HG03045 (cell line): ENCODE measurements around the gene FLOT1.
A peak's percentile ranks its signal among the peaks of the same experiment; 100 is the strongest.

Experiments used
- ATAC-seq: cut with Tn5 transposase; IDR thresholded peaks from one replicate; pipeline ENCODE4 v1.9.1; 2021; ENCODE audit warnings: mild to moderate bottlenecking, moderate library complexity; ENCODE audit not compliant: unreplicated experiment

The FLOT1 gene, protein sequence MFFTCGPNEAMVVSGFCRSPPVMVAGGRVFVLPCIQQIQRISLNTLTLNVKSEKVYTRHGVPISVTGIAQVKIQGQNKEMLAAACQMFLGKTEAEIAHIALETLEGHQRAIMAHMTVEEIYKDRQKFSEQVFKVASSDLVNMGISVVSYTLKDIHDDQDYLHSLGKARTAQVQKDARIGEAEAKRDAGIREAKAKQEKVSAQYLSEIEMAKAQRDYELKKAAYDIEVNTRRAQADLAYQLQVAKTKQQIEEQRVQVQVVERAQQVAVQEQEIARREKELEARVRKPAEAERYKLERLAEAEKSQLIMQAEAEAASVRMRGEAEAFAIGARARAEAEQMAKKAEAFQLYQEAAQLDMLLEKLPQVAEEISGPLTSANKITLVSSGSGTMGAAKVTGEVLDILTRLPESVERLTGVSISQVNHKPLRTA

DNA sequence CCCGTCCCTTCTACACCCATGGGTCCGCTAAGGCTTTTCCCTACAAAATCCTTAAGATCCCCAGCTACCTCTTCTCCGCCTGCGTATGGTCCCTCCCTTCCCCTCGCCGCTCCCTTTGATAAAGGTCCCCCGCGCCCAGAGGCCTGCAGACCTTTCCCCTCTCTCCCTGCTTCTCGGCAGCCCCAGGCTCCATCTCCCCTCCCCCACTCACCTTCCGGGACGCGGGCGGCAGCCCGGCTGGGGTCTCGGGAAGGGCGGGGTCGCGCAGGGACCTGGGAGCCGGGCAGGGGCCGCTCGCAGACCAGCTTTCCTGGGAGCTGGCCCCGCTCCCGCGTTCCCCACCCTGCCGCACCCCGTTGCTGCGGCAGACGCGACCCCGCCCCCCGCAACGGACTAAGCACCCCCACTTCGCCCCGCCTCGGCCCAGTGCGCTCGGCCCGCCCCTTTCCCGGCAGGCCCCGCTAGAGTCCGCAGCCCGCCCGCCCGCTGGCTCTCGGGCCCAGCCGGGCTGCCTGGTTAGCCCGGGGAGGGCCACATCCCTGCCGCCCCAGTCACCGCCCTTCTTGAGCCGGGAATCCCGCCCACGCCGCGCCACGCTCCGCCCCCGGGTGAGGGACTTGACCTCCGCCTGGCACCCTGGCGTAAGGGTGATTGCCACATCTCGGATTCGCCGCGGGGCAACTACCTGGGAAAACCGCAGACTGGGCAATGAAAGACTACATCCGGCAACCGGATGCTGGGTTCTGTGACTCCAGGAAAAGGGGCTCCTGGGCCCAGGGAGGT lies at the start of gene FLOT1:
Gene FLOT1 (minus strand): TSS at position 372 of the 783 bp plus-strand sequence. CDS start 498 bp downstream, outside the sequence.
- peak; percentile 71 for ATAC-seq

DNA sequence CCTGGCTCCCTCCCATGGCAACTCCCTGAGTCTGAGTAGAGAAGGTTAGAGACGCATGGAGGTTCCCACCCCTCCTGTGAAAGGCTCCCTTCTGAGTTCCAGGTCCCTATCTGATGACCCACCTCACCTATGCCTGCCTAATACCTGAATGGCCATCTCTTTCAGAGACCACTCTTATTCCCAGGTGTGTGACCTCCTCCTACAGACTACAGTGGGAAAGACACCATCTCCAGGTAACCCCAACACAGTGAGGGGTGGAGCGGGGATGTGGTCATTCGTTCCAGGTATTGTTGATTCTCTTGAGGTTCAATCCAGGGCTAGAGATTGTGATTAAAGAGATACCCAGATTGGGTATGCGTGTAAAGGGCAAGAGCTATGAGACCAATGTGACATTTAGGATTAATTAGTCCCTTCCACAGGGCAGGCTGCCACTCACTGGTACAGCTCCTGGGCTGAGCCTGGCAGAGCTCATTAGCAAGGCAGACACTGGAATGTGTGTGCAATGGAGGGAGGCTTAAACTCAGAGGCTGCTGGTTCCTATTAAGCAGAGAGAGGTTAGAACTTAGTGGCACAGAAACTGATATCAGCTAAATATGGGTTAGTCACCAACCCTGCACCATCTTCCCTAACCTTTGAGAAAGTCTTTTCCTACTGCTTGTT lies 48.4 kb upstream of the FLOT1 start:
- no peak for ATAC-seq

DNA sequence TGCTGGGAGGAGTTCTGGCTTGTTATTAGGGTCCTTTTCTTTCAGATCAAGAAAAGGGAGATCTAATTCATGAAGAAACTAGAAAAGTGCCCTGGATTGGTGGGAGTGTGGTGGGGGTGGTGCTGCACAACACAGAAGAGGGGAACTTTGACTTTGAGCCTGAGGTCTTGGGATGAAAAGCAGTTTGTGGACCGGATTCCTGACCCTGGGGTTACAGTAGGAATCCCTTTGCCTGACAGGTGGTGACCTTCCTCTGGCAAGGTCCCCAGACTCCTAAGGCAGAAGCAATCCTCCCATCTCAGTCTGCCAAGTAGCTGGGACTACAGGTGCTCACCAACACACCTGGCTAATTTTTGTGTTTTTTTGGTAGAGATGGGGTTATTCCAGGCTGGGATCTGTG lies 47.1 kb upstream of the FLOT1 start:
- ATAC-seq = no peak

DNA sequence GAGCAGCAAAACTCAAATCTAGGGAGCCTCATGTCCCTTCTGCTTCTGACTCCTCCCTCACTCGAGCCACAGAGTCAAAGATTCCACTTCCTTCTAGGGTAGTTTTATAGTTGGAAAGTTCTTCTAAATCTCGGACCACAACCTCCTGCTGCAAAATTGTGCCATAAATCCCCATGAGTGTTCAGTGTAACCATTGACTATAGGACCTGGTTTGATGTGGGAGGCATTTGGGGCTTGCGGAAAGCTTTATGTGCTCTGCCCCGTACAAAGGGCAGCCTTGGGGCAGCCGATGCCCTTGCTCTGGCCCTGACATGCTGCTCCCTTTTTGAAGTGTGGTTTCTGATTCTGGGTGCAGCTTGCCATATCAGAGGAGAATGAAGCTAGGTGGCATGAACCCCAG lies 45.5 kb upstream of the FLOT1 start:
- ATAC-seq = no peak

DNA sequence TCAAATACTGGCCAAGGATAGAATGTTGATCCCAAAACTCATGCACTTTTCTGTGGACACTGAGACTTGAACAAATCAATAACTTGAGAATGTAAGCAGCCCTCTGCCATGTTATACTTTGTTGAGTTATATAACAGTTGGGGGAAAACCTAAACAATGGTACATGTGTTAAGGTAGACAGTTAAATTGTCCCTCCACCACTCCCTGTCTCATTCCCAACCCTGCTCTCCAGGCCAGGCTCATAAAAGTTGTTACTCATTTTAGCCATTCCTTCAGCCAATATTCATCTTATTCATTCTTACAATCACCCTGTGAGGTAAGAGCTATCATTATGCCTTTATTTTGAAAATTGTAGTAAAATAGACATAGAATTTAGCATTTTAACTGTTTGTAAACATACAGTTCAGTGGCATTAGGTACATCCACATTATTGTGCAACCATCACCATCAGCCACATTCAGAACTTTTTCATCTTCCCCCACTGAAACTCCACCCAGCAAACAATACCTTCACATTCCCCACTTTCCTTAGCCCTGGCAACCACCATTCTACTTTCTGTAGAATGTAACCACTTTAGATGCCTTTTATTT lies 40.0 kb upstream of the FLOT1 start:
- no peak for ATAC-seq

DNA sequence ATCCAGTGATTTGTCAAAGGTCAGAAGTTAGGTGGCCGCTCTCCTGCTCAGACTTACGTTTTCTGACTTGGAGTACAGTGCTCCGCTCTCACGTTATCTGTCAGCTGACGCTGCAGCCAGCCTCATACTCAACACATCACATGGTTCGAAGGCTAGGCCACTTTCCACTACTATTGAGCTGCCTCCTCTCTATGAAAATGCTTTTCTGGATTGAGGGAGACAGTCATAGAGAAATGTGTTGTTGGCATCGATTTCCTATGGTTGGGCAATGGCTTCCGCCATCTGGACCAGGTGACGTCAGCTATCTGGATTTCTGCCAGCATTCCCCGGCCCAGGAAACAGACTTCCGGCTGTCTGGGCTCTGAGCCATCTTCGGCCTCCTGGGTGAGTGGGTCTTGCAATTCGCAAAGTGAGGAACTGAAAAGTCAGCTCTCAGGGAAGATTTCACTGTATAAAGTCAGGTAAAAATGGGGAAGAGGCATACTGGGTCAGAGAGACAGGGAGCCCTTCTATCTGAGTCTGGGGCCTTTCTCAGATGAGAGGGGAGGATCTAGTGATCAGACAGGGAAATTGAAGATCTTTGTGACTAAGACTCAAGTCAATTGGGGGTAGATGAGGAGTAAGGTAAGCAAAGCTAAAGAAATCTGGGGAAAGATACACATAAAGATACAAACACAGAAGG lies 39.4 kb upstream of the FLOT1 start:
- ATAC-seq = no peak

DNA sequence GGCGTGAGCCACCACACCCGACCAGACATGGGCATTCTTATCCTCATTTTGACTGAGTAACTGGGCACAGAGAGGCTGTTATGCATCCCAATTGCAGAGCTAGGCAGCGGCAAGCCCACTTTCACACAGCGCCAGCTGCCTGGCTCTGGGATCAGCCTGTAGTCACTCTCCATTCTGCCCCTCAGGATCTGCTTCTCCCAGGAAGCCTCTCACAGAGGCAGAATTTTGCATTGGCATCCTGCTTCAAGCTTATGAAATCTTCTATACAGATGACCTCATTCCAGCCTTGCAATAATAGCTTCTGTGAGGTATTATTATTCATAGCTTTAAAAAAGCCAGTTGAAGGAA lies 38.9 kb upstream of the FLOT1 start:
- no peak for ATAC-seq

DNA sequence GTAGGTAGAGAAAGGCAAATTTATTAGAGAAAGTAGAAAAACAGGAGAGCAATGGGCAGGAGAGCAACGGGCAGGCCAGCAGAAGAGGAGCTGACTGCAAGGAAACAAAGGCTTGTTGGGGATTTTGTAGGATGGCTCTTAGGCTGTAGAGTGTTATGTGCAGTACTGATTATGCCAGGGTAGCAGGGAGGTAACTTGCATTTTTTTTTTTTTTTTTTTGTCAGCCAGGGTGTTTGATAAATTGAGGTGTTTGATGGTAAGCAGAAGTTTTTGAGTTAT lies 38.1 kb upstream of the FLOT1 start:
- ATAC-seq = no peak

DNA sequence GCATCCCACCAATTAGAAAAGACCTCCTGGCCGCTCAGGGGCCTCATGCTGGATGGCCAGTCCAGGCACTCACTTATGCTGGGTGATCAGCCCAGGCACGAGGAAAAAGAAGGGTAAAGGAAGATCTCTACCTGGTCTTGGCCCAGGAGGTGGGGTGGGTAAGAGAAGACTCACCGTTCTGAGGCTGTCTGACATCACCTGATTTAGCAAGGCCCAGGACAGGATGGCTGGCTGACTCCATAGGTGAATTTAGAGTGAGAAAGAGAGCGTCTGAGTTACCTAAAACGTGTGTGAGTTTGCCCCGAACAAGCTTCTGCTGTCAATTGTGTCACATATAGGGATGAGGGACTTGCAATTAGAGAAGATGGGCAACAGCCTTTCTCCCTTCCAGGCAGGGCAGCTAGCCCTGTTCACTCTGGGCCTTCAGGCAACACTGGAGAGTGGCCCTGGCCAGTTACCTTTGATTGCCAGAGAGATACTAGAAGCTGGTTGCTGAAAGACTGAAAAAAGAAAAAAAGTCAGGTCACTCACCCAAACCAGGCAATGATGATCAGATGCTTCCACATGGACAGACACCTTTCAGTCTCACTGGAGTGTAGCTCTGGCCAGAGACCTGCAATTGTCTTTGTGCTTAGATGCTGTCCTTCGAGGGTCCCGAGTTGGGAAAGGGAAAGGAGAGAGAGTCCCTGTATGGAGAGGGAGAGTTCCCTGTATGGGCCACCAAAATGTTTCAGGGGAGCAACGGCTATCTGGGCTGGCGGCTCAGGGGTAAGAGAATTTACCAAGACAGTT lies 37.6 kb upstream of the FLOT1 start:
- no peak for ATAC-seq

DNA sequence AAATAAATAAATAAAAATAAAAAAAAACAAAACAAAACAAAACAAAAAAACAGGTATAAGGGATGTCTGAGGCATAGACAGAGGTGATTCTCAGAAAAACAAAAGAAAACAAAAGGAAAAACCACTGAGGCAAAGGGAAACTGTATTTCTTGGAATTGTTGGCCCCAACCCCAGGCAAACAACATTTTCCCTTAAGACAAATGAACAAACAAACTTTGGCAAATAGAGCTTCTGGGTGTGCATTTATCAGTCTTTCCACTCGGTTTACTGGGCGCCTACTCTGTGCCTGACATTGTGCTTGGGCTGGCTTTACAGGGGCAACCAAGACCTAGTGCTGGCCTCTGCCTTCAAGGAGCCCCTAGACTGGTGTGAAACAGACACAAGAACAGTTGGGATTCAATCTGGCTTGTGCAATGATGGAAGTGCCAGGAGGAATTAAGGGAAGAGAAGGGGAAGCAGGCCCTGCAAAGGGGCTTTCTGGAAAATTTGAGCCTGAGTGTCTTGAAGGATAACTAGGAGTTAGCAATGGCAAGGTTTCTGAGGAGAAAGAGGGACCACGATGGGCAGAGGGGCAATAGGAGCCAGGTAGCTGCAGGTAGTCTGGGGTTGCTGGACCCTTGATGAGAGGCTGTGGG lies 35.6 kb upstream of the FLOT1 start:
- ATAC-seq = no peak

DNA sequence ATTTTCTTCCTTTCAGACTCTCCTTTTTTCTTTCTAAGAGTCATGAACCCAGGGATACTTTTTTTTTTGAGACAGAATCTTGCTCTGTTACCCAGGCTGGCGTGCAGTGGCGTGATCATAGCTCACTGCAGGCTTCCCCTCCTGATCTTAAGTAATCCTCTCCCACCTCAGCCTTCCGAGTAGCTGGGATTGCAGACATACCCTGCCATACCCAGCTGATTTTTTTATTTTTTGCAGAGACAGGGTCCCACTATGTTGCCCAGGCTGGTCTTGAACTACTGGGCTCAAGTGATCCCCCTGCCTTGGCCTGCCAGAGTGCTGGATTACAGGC lies 34.6 kb upstream of the FLOT1 start:
- ATAC-seq = no peak

DNA sequence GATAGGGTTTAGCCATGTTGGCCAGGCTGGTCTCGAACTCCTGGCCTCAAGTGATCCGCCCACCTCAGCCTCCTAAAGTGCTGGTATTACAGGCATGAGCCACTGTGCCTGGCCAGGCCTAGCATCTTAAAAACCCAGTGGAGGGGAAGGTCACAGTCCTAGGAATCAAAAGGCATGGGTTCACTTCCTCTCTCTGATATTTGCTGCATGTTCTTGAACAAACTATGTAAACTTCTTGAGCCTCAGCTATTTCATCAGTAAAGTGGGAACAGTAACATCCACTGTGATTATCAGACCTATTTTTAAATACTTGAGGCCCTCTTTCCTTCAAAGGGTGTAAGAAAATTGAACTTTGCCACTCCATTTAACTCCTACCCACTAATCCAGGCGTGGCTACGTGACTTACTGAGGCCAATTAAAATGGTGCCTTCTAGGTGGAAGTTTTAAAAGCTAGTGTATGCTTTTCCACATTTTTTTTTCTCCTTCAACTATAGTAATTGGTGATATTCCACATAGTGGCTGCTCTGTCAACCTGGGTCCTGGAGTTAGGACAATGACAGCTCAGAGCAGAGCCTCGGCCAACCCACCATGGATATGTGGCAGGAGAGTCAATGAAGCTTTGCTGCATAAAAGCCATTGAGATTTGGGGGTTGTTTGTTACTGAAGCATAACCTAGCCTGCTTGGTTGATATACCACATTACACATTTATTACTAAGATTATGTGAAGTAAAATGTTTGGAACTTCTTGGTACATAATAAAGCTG lies 34.1 kb upstream of the FLOT1 start:
- ATAC-seq = no peak

DNA sequence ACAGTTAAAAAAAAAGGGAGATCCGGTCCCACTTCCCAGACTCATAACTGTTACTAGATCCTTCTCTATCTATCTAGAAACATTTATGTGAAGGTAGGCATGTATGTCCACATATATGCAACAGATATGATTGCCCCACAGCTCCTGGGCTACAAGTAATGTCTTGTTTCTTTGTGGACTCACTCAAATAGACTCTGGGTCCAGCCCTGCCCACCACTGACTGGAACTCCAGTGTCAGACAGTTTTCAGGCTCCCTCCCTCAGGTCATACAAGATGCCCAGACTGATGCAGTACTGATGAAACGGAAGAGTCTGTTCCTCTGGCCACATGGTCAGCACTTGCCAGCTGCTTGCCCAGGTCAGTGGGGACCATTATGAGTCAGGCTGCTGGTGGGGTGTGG lies 32.6 kb upstream of the FLOT1 start:
- ATAC-seq = no peak

DNA sequence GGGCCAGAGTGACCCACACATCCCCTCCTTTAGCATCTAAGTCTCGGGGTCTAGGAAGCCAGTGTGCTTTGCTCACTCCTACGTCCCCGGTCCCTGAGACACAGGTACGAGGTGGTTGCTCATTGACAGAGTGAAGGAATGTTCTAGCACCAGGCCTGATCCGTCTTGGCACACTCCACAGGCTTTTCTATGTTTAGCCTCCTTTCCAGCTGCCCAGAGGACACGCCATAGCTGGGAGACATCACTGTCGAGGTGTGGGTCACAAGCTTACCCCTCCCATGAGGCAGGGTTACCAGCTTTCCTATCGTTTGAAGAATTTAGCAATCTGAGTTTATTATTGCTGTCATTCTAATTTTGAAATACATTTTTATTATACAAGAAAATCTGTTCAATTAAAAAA lies 32.2 kb upstream of the FLOT1 start:
- no peak for ATAC-seq

DNA sequence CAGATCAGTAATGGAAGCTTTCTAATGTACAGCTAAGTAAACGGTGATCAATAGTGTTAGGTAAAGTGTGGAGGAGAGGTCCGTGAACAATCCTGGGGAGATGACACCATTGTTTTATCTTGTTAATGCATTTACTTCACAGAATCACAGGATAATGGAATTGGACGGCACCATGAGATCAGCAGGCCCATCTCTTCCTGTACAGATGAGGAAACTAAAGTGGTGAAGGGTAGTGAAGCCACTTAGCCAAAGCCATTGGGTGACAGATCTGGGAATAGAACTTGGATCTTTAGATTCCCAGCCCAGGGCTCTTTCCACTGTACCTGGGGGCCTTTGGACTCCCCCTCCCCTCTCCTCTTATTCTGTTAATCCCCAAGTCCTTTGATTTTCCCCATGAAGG lies 28.1 kb upstream of the FLOT1 start:
- ATAC-seq = no peak

DNA sequence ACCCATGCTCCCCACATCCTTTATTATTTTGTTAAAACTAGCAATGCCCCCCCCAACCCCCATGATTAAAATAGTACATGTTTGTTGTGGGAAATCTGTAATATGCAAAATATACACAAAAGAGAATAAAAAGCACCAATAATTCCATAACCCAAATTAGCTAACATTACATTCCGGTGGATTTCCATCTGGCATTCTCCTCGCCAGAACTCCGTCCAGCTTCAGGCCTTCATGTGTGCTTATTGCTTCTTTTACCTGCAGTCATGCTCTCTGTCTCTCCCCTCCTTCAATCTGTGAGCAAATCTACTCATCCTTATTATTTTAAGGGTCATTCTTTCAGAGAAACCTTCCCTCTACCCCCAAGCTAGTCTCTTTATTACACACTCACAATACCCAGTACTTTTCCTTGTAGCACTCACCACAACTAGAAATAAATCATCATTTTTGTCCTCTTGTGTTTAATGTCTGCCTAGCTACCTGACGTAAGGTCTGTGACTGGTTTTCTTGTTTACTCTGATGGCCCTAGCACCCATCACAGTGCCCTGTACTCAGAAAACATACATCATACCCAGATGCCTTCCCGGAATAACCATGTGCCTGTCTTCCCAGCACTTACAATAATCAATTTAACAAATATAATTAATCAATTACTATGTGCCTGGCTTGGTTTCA lies 27.5 kb upstream of the FLOT1 start:
- no peak for ATAC-seq

DNA sequence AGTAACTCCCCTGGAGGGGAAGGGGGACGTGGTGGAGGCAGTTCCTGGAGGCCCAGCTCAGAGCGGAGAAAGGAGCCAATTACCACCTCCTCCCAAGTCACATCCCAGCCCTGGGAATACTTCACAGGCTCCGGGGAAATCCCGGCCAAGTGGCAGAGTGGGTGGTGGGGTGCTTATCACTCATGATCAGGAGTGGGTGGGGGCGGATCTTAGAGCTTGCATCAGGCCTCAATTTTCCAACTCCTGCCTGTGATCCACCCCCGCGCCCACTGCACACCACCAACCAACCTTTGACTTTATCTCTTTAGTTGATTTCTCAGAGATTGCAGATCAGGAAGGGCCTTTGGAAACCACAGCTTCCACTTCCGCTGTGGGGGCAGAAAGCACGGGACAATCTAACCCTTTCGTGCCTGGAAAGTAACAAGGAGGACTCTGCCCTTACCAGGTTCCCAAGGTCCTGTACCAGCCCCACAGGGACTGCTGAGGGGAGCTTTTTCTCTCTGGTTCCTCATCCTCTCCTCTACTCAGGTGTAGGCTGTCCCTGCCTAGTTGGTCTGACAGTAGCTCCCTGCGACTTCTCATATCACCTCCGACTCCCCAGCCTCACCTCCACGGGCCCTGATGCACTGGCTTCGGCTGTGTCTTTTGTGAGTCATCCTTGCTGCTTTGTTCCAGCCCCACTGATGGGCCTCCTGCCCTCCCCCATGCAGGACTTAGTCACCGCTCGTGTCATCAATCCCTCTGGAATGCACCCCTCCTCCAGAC lies 26.8 kb upstream of the FLOT1 start:
- ATAC-seq = no peak

DNA sequence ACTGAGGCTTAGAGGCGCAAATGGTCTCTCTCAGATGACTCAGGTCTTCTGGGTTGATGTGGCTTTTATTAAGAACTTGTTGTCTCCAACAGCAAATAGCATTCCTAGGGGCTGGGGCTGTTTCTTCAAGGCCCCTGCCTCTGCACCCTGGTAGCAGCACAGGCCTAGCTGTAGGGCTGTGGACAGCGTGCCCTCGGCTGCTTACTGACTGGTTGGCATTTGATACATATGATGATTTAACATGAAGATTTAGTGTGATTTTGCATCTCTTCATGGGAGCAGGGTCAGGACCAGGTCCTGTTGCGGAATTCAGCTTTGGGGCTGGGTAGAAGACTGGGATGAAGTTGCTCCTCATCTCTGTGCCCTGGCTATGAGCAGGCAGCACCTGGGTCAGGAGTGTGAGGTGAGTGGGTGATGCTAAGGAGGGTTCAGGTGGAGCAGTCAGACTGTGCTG lies 26.2 kb upstream of the FLOT1 start:
- ATAC-seq = no peak
